Mammary epithelial cell (primary cell): ENCODE measurements around the gene FOXI1.

Experiments
- EZH2 ChIP-seq: IDR thresholded peaks from 2 replicates; pipeline ENCODE4 v1.6.1; 2012; ENCODE audit warnings: low read length, inconsistent platforms, borderline replicate concordance
- TF ChIP-seq, protein P1 (sequence below), 2 donors: IDR thresholded peaks in 1 of 2; conservative IDR thresholded peaks in 1 of 2; 2 replicates each; pipeline ENCODE4 v1.5.1; 2011 to 2012; ENCODE audit warnings: inconsistent platforms in 2 of 2, low read length in 2 of 2, mild to moderate bottlenecking in 2 of 2, control low read depth in 1 of 2, low read depth in 1 of 2; ENCODE audit not compliant: insufficient read depth in 1 of 2; ENCODE audit errors: extremely low read depth in 1 of 2

DNA sequence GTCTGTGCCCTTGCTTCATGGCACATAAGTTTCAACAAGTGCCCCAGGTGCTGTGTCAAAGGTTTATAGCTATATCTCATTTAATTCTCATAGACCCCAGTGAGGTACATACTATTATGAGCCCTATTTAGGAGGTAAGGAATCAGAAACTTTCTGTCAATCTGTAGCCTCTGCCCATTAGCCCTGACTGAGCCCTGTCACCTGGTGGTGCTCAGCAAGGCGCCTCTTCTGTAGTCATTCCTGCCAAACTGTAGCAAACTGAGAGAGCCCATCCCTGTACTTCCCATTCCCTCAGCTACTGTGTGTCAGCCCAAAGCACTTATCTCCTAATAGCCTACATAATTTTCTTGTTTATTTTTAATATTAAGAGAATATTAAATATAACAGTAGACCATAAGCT, 46.5 kb upstream of the FOXI1 start:
- TF ChIP-seq, protein P1, sequence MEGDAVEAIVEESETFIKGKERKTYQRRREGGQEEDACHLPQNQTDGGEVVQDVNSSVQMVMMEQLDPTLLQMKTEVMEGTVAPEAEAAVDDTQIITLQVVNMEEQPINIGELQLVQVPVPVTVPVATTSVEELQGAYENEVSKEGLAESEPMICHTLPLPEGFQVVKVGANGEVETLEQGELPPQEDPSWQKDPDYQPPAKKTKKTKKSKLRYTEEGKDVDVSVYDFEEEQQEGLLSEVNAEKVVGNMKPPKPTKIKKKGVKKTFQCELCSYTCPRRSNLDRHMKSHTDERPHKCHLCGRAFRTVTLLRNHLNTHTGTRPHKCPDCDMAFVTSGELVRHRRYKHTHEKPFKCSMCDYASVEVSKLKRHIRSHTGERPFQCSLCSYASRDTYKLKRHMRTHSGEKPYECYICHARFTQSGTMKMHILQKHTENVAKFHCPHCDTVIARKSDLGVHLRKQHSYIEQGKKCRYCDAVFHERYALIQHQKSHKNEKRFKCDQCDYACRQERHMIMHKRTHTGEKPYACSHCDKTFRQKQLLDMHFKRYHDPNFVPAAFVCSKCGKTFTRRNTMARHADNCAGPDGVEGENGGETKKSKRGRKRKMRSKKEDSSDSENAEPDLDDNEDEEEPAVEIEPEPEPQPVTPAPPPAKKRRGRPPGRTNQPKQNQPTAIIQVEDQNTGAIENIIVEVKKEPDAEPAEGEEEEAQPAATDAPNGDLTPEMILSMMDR (conservative IDR thresholded peaks at IDR 0.05 in 1 of 2, IDR thresholded peaks at IDR 0.05 in 1 of 2; ENCODE audit: extremely low read depth in 1 of 2, insufficient read depth in 1 of 2, low read depth in 1 of 2, low read length in 2 of 2), result no peak
- no peak for TF ChIP-seq EZH2
